ENCODE results near the gene OR6C4.
"Not testable (repeated sequence)": the region's sequence is repeated elsewhere in the genome, so short reads cannot be mapped to it uniquely, and the experiment has no call there.

OR6C4 gene

DNA sequence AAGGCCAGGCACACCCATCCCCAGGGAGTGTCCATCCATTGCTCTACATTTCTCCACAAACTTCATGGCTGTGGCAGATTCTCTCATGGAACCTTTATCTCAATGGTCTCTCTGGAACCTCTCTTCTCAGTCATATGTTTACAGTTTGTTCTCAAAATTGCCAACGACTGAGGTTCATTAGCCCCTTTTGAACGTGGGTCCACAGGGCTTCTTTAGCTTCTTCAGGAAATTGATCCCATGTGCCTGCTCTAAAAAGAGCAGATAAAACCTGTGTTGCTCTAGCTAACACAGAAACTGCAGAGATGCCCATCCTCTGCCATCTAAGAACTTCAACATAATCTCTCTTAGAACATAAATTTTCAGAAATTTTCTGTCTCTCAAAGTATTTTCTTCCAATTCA is at the start of gene OR6C4:
TSS of gene OR6C4 (plus strand) at position 301 of the 400 bp plus-strand sequence. CDS start 1,625 bp downstream, outside the sequence.
- peak; percentile 45 for DNase-seq

DNA sequence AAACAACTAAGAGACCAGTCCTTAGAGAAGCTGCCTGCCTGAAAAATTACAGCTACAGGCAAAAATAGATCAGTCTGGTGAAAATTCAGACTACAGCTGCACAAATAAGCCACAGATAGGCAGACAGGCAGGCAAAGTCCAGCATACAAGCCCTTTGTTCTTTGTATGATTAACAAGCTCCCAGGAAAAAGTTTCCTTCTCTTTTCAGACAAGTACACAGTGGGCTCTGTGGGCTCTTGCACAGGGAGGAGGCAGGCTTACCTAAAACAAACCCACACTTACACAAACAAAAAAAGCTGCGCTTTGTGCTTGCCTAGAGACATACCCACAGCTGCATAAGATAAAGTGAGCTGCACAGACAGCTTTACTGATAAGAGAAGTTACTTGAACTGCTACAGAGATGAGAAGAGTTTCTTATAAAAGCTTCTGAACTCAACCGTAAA is 49.6 kb upstream of the OR6C4 start:
- DNase-seq, result peak; percentile 93

DNA sequence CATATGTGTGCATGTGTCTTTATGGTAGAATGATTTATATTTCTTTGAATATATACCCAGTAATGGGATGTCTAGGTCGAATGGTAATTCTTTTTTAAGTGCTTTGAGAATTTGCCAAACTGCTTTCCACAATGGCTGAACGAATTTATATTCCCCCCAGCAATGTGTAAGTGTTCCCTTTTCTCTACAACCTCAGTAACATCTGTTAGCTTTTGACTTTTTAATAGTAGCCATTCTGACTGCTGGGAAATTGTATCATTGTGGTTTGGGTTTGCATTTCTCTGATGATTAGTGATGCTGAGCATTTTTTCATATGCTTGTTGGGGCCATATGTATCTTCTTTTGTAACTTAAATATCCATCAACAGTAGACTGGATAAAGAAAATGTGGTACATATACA is 47.8 kb upstream of the OR6C4 start:
- no peak for DNase-seq

DNA sequence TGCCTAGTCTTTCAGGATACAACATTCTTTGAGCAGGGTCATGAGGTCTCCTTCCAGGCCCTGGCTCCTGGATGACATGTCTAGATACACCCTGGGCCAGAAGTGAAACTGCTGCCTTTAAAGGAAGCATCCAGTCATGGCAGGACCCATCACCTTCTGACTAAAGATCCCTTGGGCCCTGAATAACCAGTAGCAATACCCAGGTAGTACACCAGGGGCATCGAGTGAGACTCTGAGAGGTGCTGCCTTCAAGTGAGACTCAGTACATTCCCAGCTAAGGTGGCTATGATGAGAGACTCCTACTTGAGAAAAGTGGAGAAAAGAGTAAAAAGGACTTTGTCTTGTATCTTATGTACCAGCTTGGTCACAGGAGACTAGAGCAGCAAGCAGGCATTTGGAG is 33.7 kb upstream of the OR6C4 start:
- peak; percentile 40 for DNase-seq

DNA sequence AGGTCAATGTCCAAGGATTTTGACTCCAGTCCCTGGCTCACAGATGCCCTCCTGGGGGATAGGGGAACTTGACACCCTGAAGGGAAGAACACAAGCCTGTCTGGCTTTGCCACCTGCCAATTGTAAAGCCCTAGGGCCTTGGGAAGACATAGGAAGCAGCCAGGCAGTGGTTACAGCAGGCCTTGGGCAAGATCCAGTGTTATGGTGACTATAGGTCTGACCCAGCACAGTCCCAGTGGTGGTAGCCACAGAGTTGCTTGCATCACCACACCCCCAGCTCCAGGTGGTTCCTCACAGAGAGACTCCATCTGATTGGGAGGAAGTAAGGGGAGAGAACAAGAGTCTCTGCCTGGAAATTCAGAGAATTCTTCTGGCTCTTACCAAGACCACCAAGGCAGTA is 33.0 kb upstream of the OR6C4 start:
- no peak for DNase-seq

DNA sequence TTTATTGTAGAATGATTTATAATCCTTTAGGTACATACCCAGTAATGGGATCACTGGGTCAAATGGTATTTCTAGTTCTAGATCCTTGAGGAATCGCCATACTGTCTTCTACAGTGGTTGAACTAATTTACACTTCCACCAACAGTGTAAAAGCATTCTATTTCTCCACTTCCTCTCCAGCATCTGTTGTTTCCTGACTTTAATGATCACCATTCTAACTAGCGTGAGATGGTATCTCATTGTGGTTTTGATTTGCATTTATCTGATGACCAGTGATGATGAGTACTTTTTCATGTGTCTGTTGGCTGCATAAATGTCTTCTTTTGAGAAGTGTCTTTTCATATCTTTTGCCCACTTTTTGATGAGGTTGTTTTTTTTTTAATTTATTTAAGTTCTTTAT is 1.2 kb upstream of the OR6C4 start:
- peak; percentile 52 for DNase-seq

DNA sequence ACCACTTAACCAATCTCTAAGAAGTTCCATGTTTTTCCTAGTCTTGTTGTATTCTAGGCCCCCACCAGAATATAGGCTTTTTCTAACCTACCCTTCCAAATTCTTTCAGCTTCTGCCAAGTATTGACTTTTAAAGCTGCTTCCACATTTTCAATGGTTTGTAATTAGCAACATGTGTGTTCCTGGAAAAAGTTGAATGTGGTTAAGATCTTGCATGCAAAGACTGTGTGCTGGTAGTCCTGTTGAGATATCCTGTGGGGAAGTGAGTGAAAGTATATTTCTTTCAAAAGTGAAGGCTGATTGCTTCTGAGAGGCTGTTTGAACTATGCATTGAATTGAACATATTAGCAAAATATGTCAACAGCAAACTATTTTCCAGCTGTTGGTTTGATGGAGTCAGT is 646 bp upstream of the OR6C4 start:
- DNase-seq, result peak; percentile 91

DNA sequence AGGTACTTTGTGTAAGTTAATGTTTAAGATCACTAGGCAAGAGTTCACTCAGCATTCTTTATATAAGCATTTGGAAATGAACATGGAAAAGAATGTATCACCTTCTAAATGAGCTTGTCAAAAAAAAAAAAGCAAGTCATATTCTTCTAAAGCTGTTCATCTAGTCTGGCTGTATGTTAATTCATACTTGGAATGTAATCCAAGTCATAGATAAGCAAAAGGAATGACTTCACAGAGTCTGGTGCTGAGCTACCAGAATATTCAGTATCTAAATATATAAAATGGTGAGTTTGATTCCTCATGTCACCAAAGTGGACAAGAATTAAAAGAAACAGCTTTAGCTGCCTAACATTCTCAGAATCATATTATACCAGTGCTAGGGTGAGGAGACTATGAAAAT is 4.9 kb downstream of the OR6C4 start:
- peak; percentile 16 for DNase-seq

DNA sequence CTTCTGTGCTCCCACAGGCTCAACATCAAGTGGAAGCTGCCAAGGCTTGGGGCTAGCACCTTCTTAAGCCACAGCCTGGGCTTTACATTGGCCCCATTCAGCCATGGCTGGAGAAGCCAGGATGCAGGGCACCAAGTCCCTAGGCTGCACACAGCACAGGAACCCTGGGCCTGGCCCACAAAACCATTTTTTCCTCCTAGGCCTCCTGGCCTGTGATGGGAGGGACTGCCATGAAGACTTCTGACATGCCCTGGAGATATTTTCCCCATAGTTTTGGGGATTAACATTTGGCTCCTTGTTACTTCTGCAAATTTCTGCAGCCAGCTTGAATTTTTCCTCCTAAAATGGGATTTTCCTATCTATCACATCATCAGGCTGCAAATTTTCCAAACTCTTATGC is 20.7 kb downstream of the OR6C4 start:
- DNase-seq, result not testable (repeated sequence)

- DNase-seq, result not testable (repeated sequence)
Measured at GRCh38 chr12:55570689-55571088, 21.3 kb downstream of the OR6C4 start.

DNA sequence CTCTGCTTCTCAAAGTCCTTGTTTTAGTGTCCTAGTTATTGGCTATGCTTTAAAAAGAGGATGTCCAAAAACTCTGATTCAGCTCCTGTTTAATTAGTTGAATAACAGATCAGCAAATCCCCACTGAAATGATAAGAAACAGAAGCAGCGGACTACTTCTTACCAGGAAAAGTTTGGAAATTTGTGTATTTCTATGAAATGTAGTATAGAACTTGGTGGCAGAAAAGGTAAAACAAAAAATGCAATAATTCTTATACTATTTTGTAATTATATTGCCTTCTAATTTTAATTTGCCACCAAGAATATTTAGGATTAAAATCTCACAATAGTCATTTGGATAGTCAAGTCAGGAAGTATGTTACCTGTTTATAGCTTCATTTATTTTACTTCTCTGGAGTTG is 22.8 kb downstream of the OR6C4 start, which contains the start of gene OR2AP1:
TSS of gene OR2AP1 (plus strand) at position 301 of the 400 bp plus-strand sequence. CDS start 1,947 bp downstream, outside the sequence.
- no peak for DNase-seq

DNA sequence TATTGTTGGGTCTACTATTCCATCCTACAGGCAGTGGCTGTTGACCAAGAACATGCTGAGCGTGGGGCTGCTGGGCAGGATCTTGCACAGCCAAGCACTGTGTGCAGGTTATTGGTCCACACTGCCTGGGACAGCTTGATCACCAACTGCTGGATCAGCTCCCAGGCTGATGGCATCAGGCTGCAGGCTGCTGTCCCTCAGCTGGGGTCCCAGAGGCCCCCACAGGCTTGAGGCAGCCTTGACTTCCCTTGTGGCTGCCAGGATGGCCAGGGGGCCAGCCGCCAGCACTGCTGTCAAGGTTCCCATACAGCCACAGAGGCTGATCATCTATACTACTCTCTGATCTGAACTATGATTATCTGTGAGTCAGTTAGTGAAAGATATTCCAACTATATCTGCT is 32.7 kb downstream of the OR6C4 start:
- no peak for DNase-seq

GRCh38 chr12:55585817-55586216 is 36.4 kb downstream of the OR6C4 start:
- no peak for DNase-seq

DNA sequence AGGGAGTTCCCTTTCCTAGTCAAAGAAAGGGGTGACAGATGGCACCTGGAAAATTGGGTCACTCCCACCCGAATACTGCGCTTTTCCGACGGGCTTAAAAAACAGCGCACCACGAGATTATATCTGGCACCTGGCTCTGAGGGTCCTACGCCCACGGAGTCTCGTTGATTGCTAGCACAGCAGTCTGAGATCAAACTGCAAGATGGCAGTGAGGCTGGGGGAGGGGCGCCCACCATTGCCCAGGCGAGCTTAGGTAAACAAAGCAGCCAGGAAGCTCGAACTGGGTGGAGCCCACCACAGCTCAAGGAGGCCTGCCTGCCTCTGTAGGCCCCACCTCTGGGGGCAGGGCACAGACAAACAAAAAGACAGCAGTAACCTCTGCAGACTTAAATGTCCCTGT is 40.8 kb downstream of the OR6C4 start:
- not testable (repeated sequence) for DNase-seq
